Stimulated activated CD4-positive, alpha-beta T cell treated with anti-CD3 and anti-CD28 coated beads, Interleukin-1b, Interleukin-23, amount 100 ng/mL, for 24 hours (primary cell): ENCODE measurements around the gene BPI.
"Not testable (repeated sequence)": the region's sequence is repeated elsewhere in the genome, so short reads cannot be mapped to it uniquely, and the experiment has no call there.

Experiments
- DNase-seq, 4 experiments: peaks; one replicate each; pipeline ENCODE4 v3.0.0-alpha.2; 2020; ENCODE audit warnings: low read depth in 4 of 4, low spot score in 1 of 4

The BPI gene

DNA sequence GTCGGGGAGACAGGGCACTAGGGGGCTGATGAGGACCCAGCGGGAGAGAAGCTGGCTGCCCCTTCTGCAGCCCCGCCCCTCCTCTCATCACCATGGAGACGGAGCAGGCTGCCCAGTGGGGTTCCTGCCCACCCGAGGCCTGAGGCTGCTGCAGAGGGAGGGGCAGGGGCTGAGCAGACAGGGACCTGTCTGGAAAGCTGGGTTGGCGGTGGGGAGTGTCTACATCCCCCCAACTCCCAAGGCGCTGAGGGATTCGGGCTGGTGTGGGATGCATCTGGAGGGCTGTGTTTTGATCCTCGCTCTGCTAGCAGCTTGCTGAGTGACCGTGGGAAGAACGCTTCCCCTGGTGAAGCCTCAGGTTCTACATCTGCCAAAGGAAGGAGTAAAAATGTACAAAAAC lies 1.2 kb upstream of the BPI start:
- no peak for DNase-seq

- DNase-seq: peak in 1 of 4 experiments; percentile 7
These were observed 990 bp downstream of the BPI start for GRCh38 chr20:38304845-38305447.

DNA sequence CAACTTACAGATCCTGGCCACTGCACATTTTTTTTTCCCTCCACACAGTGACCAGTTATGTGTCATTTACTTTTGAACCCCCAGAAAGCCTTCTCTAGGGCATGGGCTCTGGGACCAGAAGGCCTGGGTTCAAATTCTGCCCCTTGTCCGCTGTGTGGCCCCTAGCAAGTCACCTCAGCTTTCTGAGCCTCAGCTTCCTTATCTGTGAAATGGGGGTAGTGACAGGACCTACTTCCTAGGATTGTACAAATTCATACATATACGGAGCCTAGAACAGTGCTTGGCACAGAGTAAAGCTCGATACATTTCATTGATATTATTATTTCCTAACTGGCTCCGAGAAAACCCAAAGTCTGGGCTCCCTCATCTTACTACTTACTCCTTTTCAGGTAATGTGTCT lies 1.6 kb downstream of the BPI start:
- DNase-seq: no peak

DNA sequence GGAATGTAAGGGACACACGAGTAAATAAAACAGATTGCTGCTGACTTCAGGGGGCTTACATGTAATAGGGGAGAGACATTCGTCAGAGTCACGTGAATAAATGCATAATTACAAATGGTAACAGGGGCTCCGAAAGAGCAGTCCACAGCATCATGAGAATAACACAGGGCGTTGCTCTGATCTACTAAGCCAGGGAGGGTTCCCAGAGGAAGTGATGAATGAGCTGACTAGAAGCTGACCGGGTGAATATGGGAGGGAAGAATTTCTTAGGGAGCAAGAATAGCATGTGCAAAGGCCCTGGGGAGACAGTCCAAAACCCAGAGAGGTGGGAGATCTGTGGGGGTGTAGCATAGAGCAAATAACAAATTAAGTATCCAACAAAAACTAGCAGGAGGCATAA lies 2.4 kb downstream of the BPI start:
- no peak for DNase-seq

GRCh38 chr20:38307371-38308046 lies 3.6 kb downstream of the BPI start:
- no peak for DNase-seq

GRCh38 chr20:38308047-38308438 lies 4.1 kb downstream of the BPI start:
- DNase-seq: no peak

- DNase-seq: no peak
These were observed 4.5 kb downstream of the BPI start for GRCh38 chr20:38308447-38308846.

DNA sequence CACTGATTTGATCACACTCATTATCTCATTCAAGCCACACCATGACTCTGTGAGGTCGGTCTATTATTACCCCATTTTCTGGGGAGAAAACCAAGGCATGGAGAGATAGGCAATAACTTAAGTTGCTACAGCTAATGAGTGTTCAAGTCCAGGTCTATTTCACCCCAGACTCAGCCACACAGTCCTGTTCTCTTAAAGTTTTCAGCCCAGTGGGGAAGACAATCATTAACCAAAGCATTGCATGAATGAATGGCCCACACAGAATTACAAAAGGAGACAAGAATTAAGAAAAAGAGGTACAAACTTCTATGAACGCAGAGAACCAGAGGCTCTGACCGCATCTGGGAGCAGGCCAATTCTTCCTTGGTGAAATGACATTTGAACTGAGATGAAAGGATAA lies 7.1 kb downstream of the BPI start:
- DNase-seq: no peak

DNA sequence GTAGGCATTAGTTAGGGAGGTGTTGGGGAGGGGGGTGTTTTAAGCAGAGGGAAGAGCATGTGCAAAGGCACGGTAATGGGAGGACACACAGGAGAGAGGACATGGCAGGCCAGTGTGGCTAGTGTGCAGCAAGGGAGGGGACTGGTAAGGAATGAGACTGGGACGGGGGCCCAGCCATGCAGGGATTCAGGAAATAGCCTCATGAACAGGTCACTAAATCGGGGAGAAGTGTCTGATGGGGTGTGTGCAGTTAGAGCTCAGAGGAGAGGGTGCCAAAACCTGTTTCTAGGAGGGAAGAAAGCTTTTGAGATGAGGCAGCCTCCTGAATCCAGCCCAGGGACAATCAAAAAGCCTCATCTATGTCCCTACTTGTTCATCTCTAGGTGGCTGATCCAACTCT lies 7.5 kb downstream of the BPI start:
- no peak for DNase-seq

GRCh38 chr20:38313676-38314075 lies 9.7 kb downstream of the BPI start:
- DNase-seq: no peak

GRCh38 chr20:38314350-38314749 lies 10.4 kb downstream of the BPI start:
- not testable (repeated sequence) for DNase-seq

GRCh38 chr20:38315290-38315966 lies 11.5 kb downstream of the BPI start:
- no peak for DNase-seq

DNA sequence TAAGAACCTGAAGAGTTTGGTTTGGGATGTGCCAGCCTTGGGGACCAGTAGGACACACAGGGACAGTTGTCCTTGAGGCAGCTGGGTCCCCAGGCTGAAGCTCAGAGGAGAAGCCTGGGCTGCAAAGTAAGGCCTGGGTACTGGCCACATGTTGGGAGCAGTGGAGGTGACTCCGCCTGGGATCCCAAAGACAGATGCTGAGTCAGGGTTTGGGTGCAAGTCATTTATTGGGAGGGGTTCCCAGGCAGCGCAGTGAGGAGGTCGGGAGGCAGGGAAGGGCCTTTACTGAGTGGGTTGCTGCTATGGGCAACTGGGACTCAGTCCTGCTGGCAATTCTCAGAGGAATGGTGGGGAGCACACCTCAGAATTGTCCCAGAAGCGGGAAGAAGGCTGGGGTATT lies 12.4 kb downstream of the BPI start:
- no peak for DNase-seq

DNA sequence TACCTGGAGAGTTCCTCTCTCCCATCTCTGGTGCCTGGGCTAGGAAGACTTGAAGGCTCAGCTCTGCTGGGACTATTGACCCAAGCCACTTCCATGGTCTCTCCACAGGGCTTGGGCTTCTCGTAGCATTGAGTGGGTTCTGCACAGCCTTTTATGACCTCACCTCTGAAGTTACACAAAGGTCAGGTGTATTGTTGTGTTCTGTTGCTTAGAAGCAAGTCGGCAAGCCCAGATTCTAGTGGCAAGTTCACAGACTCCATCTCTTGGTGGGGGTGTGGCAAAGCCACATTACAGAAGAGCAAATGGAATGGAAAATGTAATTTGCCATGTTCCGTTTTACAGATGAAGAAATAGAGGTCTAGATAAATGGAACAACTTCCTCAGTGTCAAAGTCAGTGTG lies 13.5 kb downstream of the BPI start:
- no peak for DNase-seq

- DNase-seq: no peak
These were observed 16.3 kb downstream of the BPI start for GRCh38 chr20:38320221-38320620.

GRCh38 chr20:38321959-38322598 lies 18.1 kb downstream of the BPI start:
- DNase-seq: no peak

- DNase-seq: no peak
These were observed 20.2 kb downstream of the BPI start for GRCh38 chr20:38324159-38324558.

GRCh38 chr20:38325167-38325566 lies 21.2 kb downstream of the BPI start:
- no peak for DNase-seq

- DNase-seq: no peak
These were observed 21.9 kb downstream of the BPI start for GRCh38 chr20:38325905-38326304.

DNA sequence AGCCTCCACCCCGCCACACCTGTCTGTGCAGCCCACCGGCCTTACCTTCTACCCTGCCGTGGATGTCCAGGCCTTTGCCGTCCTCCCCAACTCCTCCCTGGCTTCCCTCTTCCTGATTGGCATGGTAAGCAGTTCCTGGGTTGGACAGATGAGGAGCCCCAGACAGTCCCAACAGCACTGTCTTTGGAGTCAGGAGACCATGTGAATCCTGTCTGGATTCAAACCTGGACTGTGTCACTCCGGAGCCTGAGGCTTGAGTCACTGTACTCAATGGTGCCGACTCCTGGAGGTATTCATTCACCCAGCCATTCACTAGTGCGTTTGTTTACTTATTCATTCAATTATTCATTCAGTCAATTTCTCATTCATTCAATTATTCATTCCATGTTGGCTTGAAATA lies 22.4 kb downstream of the BPI start:
- DNase-seq: no peak

GRCh38 chr20:38330638-38331037 lies 26.7 kb downstream of the BPI start:
- DNase-seq: no peak

GRCh38 chr20:38331245-38331644 lies 27.3 kb downstream of the BPI start:
- no peak for DNase-seq
